Heart left ventricle (tissue), 13 donors: Measurements from ENCODE around the gene PTTG1IP.

Experiments
- POLR2A ChIP-seq, 2 donors: fragments of 450-650 bp; IDR thresholded peaks; one replicate each; pipeline ENCODE4 v1.6.1; 2017; ENCODE audit warnings: antibody characterized with exemption in 2 of 2, mild to moderate bottlenecking in 2 of 2, moderate library complexity in 2 of 2
- TF ChIP-seq, protein P1 (sequence below), 12 donors: fragments of 200-600 bp; sonication (generic) in 4 of 12; IDR thresholded peaks; one replicate each; pipeline versions ENCODE4 v1.5.0 to v1.8.0; 2018 to 2022; ENCODE audit warnings: antibody characterized with exemption in 12 of 12, mild to moderate bottlenecking in 5 of 12
- donor health status: ischemic (EF 13 %, LVEDD 7.1; RV severe dilation, severe dysfunction).
- donor health status: DM: no; HTN: yes; CAD: no.
- donor health status: DM: no; HTN: no; CAD: no.
- donor health status: ischemic (EF 25% LVEDD 6.9; RV normal size, moderate dysfunction).
- donor health status: ischemic (EF 25% LVEDD 5.7; RV mildly dilated, moderate dysfunction).
- donor health status: ischemic (EF 35%, LVEDD 5.7; RV mildly dilated, moderate dysfunction).
- donor health status: nonischemic (EF 11% LVEDD 7.7; RV severe dilation, severe dysfunction).
- donor health status: DM: yes; HTN: yes; CAD: no.
- donor health status: PGD.
- donor health status: ischemic (EF 29% LVEDD 5.4; RV normal size, mild dysfunction).
- donor health status: nonischemic (EF 23%, LVEDD 6.1; RV moderate dilation, normal function).

DNA sequence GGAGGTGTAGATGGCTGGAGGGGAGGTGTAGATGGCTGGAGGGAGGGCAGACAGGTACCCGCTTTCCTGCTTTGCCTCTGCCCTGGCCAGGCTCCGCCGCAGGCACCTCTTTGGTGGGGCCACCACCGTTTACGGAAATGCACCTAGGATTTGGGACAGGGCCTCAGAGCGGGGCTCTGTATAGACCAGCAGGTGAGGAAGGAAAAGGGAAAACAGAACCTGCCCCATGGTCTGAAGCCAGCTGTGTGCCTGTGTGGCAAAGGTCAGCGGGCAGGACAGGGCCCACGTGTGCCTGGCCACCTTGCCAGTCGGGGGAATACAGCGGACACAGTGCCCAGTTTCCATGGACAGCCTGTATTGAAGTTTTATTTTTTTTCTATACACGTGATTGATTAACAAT, 12.1 kb upstream of the PTTG1IP start:
- TF ChIP-seq, protein P1, sequence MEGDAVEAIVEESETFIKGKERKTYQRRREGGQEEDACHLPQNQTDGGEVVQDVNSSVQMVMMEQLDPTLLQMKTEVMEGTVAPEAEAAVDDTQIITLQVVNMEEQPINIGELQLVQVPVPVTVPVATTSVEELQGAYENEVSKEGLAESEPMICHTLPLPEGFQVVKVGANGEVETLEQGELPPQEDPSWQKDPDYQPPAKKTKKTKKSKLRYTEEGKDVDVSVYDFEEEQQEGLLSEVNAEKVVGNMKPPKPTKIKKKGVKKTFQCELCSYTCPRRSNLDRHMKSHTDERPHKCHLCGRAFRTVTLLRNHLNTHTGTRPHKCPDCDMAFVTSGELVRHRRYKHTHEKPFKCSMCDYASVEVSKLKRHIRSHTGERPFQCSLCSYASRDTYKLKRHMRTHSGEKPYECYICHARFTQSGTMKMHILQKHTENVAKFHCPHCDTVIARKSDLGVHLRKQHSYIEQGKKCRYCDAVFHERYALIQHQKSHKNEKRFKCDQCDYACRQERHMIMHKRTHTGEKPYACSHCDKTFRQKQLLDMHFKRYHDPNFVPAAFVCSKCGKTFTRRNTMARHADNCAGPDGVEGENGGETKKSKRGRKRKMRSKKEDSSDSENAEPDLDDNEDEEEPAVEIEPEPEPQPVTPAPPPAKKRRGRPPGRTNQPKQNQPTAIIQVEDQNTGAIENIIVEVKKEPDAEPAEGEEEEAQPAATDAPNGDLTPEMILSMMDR (IDR thresholded peaks at IDR 0.05), result no peak
- TF ChIP-seq POLR2A (IDR thresholded peaks at IDR 0.05), result no peak
